Activated CD4-positive, alpha-beta memory T cell treated with anti-CD3 and anti-CD28 coated beads for 36 hours (primary cell): ENCODE results near the gene ZNF619. TPM values are rescaled to one million over a fixed set of nuclear protein-coding genes. Genes with fewer than 3 reads are reported as not detected.

Experiments used
- CTCF ChIA-PET: fragments of 350-600 bp; sonication (Branson Sonifier 250); formaldehyde crosslinking; loops from one replicate; lab custom pipeline; 2021; ENCODE audit warnings: antibody characterized with exemption, inconsistent platforms; lab: Charles Lee
- POLR2A ChIA-PET: fragments of 350-600 bp; sonication (Branson Sonifier 250); formaldehyde crosslinking; loops from one replicate; lab custom pipeline; 2021; ENCODE audit warnings: antibody characterized with exemption; lab: Charles Lee
- DNase-seq: peaks from one replicate; pipeline ENCODE4 v3.0.0-alpha.2; 2020
- H3K27ac Mint-ChIP-seq: one replicate; pipeline ENCODE4 v1.8.0; 2021; ENCODE audit warnings: mixed read lengths
- H3K27me3 Mint-ChIP-seq: one replicate; pipeline ENCODE4 v1.8.0; 2021; ENCODE audit warnings: mixed read lengths
- H3K36me3 Mint-ChIP-seq: one replicate; pipeline ENCODE4 v1.8.0; 2021; ENCODE audit warnings: mixed read lengths
- H3K4me1 Mint-ChIP-seq: one replicate; pipeline ENCODE4 v1.8.0; 2021; ENCODE audit warnings: low read depth, mixed read lengths
- H3K4me3 Mint-ChIP-seq: one replicate; pipeline ENCODE4 v1.8.0; 2021; ENCODE audit warnings: mild to moderate bottlenecking, mixed read lengths
- H3K9me3 Mint-ChIP-seq: one replicate; pipeline ENCODE4 v1.8.0; 2021; ENCODE audit warnings: mixed read lengths
- intact Hi-C: fragments of 100-400 bp; cut with micrococcal nuclease; formaldehyde crosslinking; loops from one replicate; pipeline ENCODE4 v1.15.1; 2023
- total RNA-seq, 2 experiments: library from RNA; stranded (reverse); gene quantifications; one replicate each; pipeline ENCODE4 v1.2.3, GENCODE V29; 2021

Gene ZNF619
- total RNA-seq, 2 experiments from 2014 or later = 7.4 to 8.3 TPM

DNA sequence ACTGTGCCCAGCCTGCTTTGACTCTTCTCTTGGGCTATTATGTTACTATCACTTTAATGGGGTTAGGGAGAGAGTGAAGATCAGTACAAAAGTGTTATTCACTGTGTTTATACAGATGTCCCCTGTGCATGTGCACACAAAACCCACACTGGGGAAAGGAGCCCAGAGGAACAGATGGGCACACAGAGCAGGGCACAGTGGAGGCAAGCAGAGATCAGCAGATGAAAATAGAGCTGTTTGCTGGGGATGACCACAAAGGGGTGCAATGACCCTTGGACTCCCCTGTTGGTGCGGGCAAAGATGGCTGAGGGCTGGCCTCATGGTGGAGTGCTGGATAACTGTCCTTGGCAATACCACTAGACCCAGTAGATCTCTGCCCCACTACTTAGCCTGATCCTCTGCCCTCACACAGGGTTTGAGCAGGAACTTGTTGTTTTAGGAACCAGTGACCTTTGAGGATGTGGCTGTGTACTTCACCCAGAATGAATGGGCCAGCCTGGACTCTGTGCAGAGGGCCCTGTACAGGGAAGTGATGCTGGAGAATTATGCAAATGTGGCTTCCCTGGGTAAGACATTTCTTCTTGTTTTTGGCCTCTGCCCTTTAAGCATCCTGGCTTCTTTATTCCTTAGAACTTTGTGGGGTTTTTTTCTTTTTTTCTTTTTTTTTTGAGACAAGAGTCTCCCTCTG lies 34.3 kb downstream of the ZNF619 start:
- H3K9me3 Mint-ChIP-seq = no peaks in the 10 kb centered on the region
- DNase-seq = no peak
- POLR2A ChIA-PET = no interaction called here
- H3K4me1 Mint-ChIP-seq = peaks cover 7% of the 10 kb centered on the region
- no peak overlapping the region for H3K27ac Mint-ChIP-seq
- CTCF ChIA-PET = no interaction called here
- peaks cover 29% of the 10 kb centered on the region for H3K36me3 Mint-ChIP-seq
- H3K27me3 Mint-ChIP-seq = no peaks in the 10 kb centered on the region
- no peak overlapping the region for H3K4me3 Mint-ChIP-seq
- intact Hi-C loops = no loop called here

DNA sequence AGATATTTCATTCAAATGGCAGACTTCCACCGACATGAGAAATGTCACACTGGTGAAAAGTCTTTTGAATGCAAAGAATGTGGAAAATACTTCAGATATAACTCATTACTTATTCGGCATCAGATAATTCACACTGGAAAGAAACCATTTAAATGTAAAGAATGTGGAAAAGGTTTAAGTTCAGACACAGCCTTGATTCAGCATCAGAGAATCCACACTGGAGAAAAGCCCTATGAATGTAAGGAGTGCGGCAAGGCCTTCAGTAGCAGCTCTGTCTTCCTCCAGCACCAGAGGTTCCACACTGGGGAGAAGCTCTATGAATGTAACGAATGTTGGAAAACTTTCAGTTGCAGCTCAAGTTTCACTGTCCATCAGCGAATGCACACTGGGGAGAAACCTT lies 39.3 kb downstream of the ZNF619 start:
- H3K4me3 Mint-ChIP-seq = no peak overlapping the region
- no peaks in the 10 kb centered on the region for H3K27me3 Mint-ChIP-seq
- no peaks in the 10 kb centered on the region for H3K9me3 Mint-ChIP-seq
- intact Hi-C loops = no loop called here
- DNase-seq = no peak
- H3K4me1 Mint-ChIP-seq = no peaks in the 10 kb centered on the region
- no peak overlapping the region for H3K27ac Mint-ChIP-seq
- peaks cover 26% of the 10 kb centered on the region for H3K36me3 Mint-ChIP-seq
- ChIA-PET POLR2A (no interaction called here), CTCF (no interaction called here)

DNA sequence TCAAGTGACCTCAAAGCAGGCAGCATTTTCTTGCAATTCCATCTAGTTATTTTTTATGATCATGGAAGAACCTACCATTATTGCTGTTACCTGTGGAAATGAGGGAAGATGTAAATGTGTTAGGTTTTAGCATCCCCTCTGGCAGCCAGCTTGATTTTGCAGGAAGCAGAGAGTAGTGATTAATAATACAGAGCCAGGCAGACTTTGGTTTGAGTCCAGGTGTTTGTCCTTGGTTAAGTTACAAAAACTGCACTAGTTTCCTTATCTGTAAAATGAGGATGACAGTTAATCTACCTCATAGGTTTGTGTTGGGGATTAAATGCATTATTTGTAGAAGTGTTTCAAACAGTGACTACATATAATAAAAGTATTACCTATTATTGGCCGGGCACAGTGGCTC lies 41.1 kb downstream of the ZNF619 start:
- intact Hi-C loops = no loop called here
- POLR2A ChIA-PET = no interaction called here

GRCh38 chr3:40518848-40519247 lies 41.9 kb downstream of the ZNF619 start:
- no peak overlapping the region for H3K27ac Mint-ChIP-seq
- no peaks in the 10 kb centered on the region for H3K9me3 Mint-ChIP-seq
- POLR2A ChIA-PET = no interaction called here
- H3K4me3 Mint-ChIP-seq = no peak overlapping the region
- H3K4me1 Mint-ChIP-seq = peaks cover 2% of the 10 kb centered on the region
- CTCF ChIA-PET = no interaction called here
- intact Hi-C loops = no loop called here
- peaks cover 15% of the 10 kb centered on the region for H3K36me3 Mint-ChIP-seq
- no peaks in the 10 kb centered on the region for H3K27me3 Mint-ChIP-seq
- DNase-seq = no peak

More for the DNA sequence above, 41.1 kb downstream of the ZNF619 start:
- peaks cover 16% of the 10 kb centered on the region for H3K36me3 Mint-ChIP-seq
- CTCF ChIA-PET = interaction anchor here (0.6 kb wide), 1 partner anchor 10 kb away, joined by 4 read pairs; no protein-coding TSS in a partner anchor
- no peaks in the 10 kb centered on the region for H3K27me3 Mint-ChIP-seq
- no peak overlapping the region for H3K4me3 Mint-ChIP-seq
- no peak for DNase-seq
- H3K4me1 Mint-ChIP-seq = no peaks in the 10 kb centered on the region
- no peak overlapping the region for H3K27ac Mint-ChIP-seq
- H3K9me3 Mint-ChIP-seq = no peaks in the 10 kb centered on the region

GRCh38 chr3:40521254-40521653 lies 44.3 kb downstream of the ZNF619 start:
- POLR2A ChIA-PET = no interaction called here
- H3K27ac Mint-ChIP-seq = no peak overlapping the region
- H3K9me3 Mint-ChIP-seq = no peaks in the 10 kb centered on the region
- peaks cover 13% of the 10 kb centered on the region for H3K4me1 Mint-ChIP-seq
- CTCF ChIA-PET = no interaction called here
- no peak overlapping the region for H3K4me3 Mint-ChIP-seq
- peaks cover 9% of the 10 kb centered on the region for H3K36me3 Mint-ChIP-seq
- no peaks in the 10 kb centered on the region for H3K27me3 Mint-ChIP-seq
- DNase-seq = no peak
- intact Hi-C loops = loop anchor here (5.0 kb wide), 2 partner anchors 184 to 681 kb away; no protein-coding TSS in a partner anchor

DNA sequence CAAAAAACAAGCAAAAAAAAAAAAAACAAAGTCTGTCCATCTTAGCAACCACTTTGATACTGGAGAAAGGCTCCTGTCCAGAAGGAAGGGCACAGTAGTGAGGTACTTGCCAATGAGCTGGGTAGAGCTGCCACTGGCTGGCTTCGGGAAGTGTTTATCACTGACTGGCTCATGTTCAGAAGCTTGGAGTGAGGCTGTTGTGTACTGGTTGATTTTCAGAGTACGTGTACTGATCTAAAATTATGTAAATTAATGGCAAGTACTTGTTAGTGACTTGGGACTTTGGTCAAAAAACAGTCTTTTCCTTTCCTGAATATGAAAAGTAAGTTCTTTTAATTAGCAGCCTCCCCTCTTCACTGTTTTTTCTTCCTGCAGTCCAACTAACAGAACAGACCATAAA lies 46.9 kb downstream of the ZNF619 start:
- no peak for DNase-seq
- H3K27me3 Mint-ChIP-seq = no peaks in the 10 kb centered on the region
- ChIA-PET POLR2A (interaction anchor here (1.2 to 2.1 kb wide), 2 partner anchors 47 to 67 kb away, joined by 4 to 6 read pairs; partner anchors contain the start of genes RPL14 and ZNF619), CTCF (interaction anchor here (0.9 to 1.4 kb wide), 3 partner anchors 14 to 213 kb away, joined by 4 read pairs; partner anchors contain the start of gene ZNF620)
- peak overlapping the region; percentile 61 for H3K27ac Mint-ChIP-seq
- H3K9me3 Mint-ChIP-seq = no peaks in the 10 kb centered on the region
- H3K36me3 Mint-ChIP-seq = peaks cover 24% of the 10 kb centered on the region
- peaks cover 23% of the 10 kb centered on the region for H3K4me1 Mint-ChIP-seq
- intact Hi-C loops = loop anchor here (1.0 to 5.0 kb wide), 6 partner anchors 17 to 679 kb away; partner anchors contain the start of genes EIF1B, ZNF619 and ZNF620
- H3K4me3 Mint-ChIP-seq = peak overlapping the region; percentile 91

DNA sequence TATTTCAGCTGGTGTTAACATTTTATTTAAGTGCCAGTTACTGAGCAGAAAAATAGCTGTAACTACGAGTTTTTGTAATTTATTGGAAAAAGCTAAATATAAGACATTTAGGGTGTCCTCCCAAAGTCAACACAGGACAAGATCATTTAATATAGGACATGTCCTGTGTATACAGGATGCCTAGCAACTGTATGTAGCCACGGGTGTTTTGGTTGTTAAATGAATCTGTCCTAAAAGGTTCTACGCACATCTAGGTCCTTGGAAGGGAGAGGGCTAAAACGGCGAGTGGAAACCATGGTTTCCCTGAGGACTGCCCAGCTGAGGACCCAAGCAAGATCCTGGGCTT lies 47.3 kb downstream of the ZNF619 start:
- ChIA-PET CTCF (interaction anchor here (0.9 to 1.4 kb wide), 3 partner anchors 14 to 213 kb away, joined by 4 read pairs; partner anchors contain the start of gene ZNF620), POLR2A (interaction anchor here (1.2 to 2.1 kb wide), 2 partner anchors 47 to 67 kb away, joined by 4 to 6 read pairs; partner anchors contain the start of genes RPL14 and ZNF619)
- peak overlapping the region; percentile 91 for H3K4me3 Mint-ChIP-seq
- H3K27ac Mint-ChIP-seq = peak overlapping the region; percentile 61
- H3K27me3 Mint-ChIP-seq = no peaks in the 10 kb centered on the region
- intact Hi-C loops = loop anchor here (1.0 to 5.0 kb wide), 6 partner anchors 18 to 678 kb away; partner anchors contain the start of genes EIF1B, ZNF619 and ZNF620
- H3K36me3 Mint-ChIP-seq = peaks cover 27% of the 10 kb centered on the region
- H3K4me1 Mint-ChIP-seq = peaks cover 23% of the 10 kb centered on the region
- no peaks in the 10 kb centered on the region for H3K9me3 Mint-ChIP-seq
- DNase-seq = no peak

- CTCF ChIA-PET = interaction anchor here (1.0 to 1.4 kb wide), 3 partner anchors 19 to 213 kb away, joined by 3 to 4 read pairs (median 4); partner anchors contain the start of gene ZNF620
- Mint-ChIP-seq H3K4me3 (peak within 1 kb of the TSS; percentile 91), H3K36me3 (peaks cover 31% of the 10 kb centered on the region), H3K27ac (peak within 1 kb of the TSS; percentile 84), H3K4me1 (peaks cover 23% of the 10 kb centered on the region), H3K9me3 (no peaks in the 10 kb centered on the region), H3K27me3 (no peaks in the 10 kb centered on the region)
- peak; percentile 88 for DNase-seq
- intact Hi-C loops = loop anchor here (1.0 to 5.0 kb wide), 6 partner anchors 18 to 678 kb away; partner anchors contain the start of genes EIF1B, ZNF619 and ZNF620
- POLR2A ChIA-PET = interaction anchor here (1.2 to 2.1 kb wide), 3 partner anchors 46 to 67 kb away, joined by 4 to 6 read pairs (median 4); partner anchors contain the start of genes RPL14 and ZNF619
These were observed 47.8 kb downstream of the ZNF619 start, which contains the start of gene ZNF621 for GRCh38 chr3:40524568-40525285. Gene ZNF621, plus strand, starts transcription at chr3:40524960. Its CDS starts 881 bp downstream, at chr3:40525841.

GRCh38 chr3:40528426-40528825 lies 51.5 kb downstream of the ZNF619 start:
- CTCF ChIA-PET = no interaction called here
- H3K4me1 Mint-ChIP-seq = peaks cover 21% of the 10 kb centered on the region
- H3K9me3 Mint-ChIP-seq = peaks cover 14% of the 10 kb centered on the region
- H3K27ac Mint-ChIP-seq = no peak overlapping the region
- intact Hi-C loops = no loop called here
- peaks cover 66% of the 10 kb centered on the region for H3K36me3 Mint-ChIP-seq
- POLR2A ChIA-PET = no interaction called here
- no peak overlapping the region for H3K4me3 Mint-ChIP-seq
- no peak for DNase-seq
- H3K27me3 Mint-ChIP-seq = no peaks in the 10 kb centered on the region

DNA sequence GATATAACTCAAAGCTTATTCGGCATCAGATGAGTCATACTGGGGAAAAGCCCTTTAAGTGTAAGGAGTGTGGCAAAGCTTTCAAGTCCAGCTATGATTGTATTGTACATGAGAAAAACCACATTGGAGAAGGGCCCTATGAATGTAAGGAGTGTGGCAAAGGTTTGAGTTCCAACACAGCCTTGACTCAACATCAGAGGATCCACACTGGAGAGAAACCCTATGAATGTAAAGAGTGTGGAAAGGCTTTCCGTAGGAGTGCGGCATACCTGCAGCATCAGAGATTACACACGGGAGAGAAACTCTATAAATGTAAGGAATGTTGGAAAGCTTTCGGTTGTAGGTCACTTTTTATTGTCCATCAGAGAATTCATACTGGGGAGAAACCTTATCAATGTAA lies 55.3 kb downstream of the ZNF619 start:
- ChIA-PET POLR2A (no interaction called here), CTCF (interaction anchor here (0.6 to 0.9 kb wide), 2 partner anchors 43 to 48 kb away, joined by 3 to 4 read pairs; no protein-coding TSS in a partner anchor)
- no peak overlapping the region for H3K27ac Mint-ChIP-seq
- no peaks in the 10 kb centered on the region for H3K27me3 Mint-ChIP-seq
- peaks cover 20% of the 10 kb centered on the region for H3K9me3 Mint-ChIP-seq
- H3K4me1 Mint-ChIP-seq = peaks cover 5% of the 10 kb centered on the region
- DNase-seq = no peak
- intact Hi-C loops = no loop called here
- H3K36me3 Mint-ChIP-seq = peaks cover 83% of the 10 kb centered on the region
- H3K4me3 Mint-ChIP-seq = no peak overlapping the region

DNA sequence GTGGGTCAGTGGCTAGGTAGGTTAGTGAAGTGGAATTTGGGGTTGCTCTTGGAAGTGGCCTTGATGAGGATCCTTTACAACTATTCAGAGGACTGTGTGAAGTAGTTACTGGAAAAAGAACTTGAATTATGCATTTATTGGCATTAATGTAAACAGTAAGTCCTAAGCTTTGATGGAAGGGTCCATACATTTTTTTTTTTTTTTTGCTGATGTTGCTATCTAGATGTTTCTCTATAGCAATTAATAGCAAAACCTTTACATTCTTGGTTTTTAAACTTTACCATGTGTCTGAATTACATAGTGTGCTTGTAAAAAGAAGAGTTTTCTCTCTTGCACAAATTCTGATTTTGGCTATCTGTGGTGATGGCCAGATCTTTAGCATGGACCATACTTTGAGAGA lies 57.4 kb downstream of the ZNF619 start:
- intact Hi-C loops = no loop called here
- no peak overlapping the region for H3K27ac Mint-ChIP-seq
- H3K27me3 Mint-ChIP-seq = no peaks in the 10 kb centered on the region
- ChIA-PET CTCF (no interaction called here), POLR2A (no interaction called here)
- H3K4me3 Mint-ChIP-seq = no peak overlapping the region
- peaks cover 82% of the 10 kb centered on the region for H3K36me3 Mint-ChIP-seq
- H3K4me1 Mint-ChIP-seq = no peaks in the 10 kb centered on the region
- DNase-seq = no peak
- H3K9me3 Mint-ChIP-seq = peaks cover 37% of the 10 kb centered on the region
